Measurements from ENCODE around the gene HEMGN.

Gene HEMGN

GRCh38 chr9:97880336-97880735 is 57.6 kb downstream of the HEMGN start:
- no peak overlapping the region for H3K27ac ChIP-seq
- no peak for TF ChIP-seq CTCF (conservative IDR thresholded peaks at IDR 0.05)
